Measurements from ENCODE around the gene H2BK1. TPM values are rescaled to one million over a fixed set of nuclear protein-coding genes. Genes with fewer than 3 reads are reported as not detected.
A peak's percentile ranks its signal among the peaks of the same experiment; 100 is the strongest.

Gene H2BK1
- total and polyA plus RNA-seq, 2 of the 13 experiments (the other 11 are each of a cell fraction or from before 2014, with no cell fraction given) = not detected

DNA sequence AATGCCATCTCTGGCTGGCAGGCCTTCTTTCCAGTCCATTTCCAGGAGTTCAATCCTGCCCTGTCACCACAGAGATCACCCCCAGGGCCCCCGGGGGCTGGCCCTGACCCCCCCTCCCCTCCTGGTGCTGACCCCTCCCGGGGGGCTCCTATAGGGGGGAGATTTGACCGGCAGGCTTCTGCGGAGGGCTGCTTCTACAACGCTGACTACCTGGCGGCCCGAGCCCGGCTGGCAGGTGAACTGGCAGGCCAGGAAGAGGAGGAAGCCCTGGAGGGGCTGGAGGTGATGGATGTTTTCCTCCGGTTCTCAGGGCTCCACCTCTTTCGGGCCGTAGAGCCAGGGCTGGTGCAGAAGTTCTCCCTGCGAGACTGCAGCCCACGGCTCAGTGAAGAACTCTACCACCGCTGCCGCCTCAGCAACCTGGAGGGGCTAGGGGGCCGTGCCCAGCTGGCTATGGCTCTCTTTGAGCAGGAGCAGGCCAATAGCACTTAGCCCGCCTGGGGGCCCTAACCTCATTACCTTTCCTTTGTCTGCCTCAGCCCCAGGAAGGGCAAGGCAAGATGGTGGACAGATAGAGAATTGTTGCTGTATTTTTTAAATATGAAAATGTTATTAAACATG is 28.0 kb upstream of the H2BK1 start (continued):
- TF ChIP-seq, protein P1, sequence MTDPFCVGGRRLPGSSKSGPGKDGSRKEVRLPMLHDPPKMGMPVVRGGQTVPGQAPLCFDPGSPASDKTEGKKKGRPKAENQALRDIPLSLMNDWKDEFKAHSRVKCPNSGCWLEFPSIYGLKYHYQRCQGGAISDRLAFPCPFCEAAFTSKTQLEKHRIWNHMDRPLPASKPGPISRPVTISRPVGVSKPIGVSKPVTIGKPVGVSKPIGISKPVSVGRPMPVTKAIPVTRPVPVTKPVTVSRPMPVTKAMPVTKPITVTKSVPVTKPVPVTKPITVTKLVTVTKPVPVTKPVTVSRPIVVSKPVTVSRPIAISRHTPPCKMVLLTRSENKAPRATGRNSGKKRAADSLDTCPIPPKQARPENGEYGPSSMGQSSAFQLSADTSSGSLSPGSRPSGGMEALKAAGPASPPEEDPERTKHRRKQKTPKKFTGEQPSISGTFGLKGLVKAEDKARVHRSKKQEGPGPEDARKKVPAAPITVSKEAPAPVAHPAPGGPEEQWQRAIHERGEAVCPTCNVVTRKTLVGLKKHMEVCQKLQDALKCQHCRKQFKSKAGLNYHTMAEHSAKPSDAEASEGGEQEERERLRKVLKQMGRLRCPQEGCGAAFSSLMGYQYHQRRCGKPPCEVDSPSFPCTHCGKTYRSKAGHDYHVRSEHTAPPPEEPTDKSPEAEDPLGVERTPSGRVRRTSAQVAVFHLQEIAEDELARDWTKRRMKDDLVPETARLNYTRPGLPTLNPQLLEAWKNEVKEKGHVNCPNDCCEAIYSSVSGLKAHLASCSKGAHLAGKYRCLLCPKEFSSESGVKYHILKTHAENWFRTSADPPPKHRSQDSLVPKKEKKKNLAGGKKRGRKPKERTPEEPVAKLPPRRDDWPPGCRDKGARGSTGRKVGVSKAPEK (CRISPR knock-in tag; IDR thresholded peaks at IDR 0.05; ENCODE audit: borderline replicate concordance) = no peak

DNA sequence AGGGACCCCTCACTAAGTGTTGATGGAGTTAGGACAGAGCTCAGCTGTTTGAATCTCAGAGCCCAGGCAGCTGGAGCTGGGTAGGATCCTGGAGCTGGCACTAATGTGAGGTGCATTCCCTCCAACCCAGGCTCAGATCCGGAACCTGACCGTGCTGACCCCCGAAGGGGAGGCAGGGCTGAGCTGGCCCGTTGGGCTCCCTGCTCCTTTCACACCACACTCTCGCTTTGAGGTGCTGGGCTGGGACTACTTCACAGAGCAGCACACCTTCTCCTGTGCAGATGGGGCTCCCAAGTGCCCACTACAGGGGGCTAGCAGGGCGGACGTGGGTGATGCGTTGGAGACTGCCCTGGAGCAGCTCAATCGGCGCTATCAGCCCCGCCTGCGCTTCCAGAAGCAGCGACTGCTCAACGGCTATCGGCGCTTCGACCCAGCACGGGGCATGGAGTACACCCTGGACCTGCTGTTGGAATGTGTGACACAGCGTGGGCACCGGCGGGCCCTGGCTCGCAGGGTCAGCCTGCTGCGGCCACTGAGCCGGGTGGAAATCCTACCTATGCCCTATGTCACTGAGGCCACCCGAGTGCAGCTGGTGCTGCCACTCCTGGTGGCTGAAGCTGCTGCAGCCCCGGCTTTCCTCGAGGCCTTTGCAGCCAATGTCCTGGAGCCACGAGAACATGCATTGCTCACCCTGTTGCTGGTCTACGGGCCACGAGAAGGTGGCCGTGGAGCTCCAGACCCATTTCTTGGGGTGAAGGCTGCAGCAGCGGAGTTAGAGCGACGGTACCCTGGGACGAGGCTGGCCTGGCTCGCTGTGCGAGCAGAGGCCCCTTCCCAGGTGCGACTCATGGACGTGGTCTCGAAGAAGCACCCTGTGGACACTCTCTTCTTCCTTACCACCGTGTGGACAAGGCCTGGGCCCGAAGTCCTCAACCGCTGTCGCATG is 27.2 kb upstream of the H2BK1 start:
- ChIA-PET CTCF (ENCODE audit: low intra/inter-chr PET ratio, low total read pairs) (no interaction called here), POLR2A (no interaction called here)
- Histone ChIP-seq H3K9ac (ENCODE audit: insufficient read depth, low read depth, low read length) (no peak overlapping the region), H3K9me3 (ENCODE audit: low read length) (no peaks in the 10 kb centered on the region), H3K4me3 (replicated peaks in 1 of 3; ENCODE audit: insufficient read depth in 1 of 3, low read depth in 2 of 3, low read length in 3 of 3) (no peak overlapping the region), H4K20me1 (ENCODE audit: insufficient read depth, low read length) (peaks cover 12% of the 10 kb centered on the region; the same call in 1 of the 2 replicates), H3K36me3 (replicated peaks in 1 of 2; ENCODE audit: control insufficient read depth in 1 of 2, insufficient read depth in 2 of 2, low read length in 2 of 2) (peaks cover 6 to 32% of the 10 kb centered on the region in 2 experiments; a peak in 4 of 5 replicates), H3K27me3 (ENCODE audit: control insufficient read depth in 1 of 2, insufficient read depth in 2 of 2, low read length in 2 of 2) (no peaks in the 10 kb centered on the region; a peak in 1 of 5 replicates), H3K4me2 (ENCODE audit: low read depth, low read length) (no peak overlapping the region), H3K4me1 (ENCODE audit: insufficient read depth, low read length) (peaks cover 27% of the 10 kb centered on the region), H2AFZ (ENCODE audit: low read length) (no peak overlapping the region), H3K27ac (ENCODE audit: extremely low read length, insufficient read depth, low read length) (no peak overlapping the region), H3K79me2 (ENCODE audit: insufficient read depth, low read length) (peaks cover 22% of the 10 kb centered on the region)
- no peak for ATAC-seq
- no peak for DNase-seq (ENCODE audit: low spot score)
- WGBS (ENCODE audit: low lambda C conversion rate) = 98% methylated on average over 16 of the region's 44 CpGs
- no TSS peak for BruUV-seq (replicated peaks)
- FAIRE-seq = no peak
- in situ Hi-C loops (cut with HindIII; ENCODE audit: extremely low pct_ligation_motif_present, low pct_unique_long_range_greater_than_20kb) (no loop called here), intact Hi-C loops (cut with micrococcal nuclease; ENCODE audit: unreplicated experiment) (no loop called here)
- TF ChIP-seq HNRNPH1 (optimal IDR thresholded peaks at IDR 0.05; ENCODE audit: low read depth, low read length) (no peak), FOXO4 (CRISPR knock-in tag; conservative IDR thresholded peaks at IDR 0.05) (0 out of 2 replicates have a peak, but pooled peaks have one; percentile 25), POLR2A (IDR thresholded peaks at IDR 0.05; ENCODE audit: insufficient read depth in 1 of 2, low read depth in 2 of 2, low read length in 2 of 2) (peak in 1 of 2 experiments; percentile 33; a peak in 1 of 4 replicates), RBFOX2 (IDR thresholded peaks at IDR 0.05; ENCODE audit: low read depth, low read length) (peak; percentile 65), TSC22D2 (CRISPR knock-in tag; IDR thresholded peaks at IDR 0.05; ENCODE audit: borderline replicate concordance) (no peak), GMEB1 (CRISPR knock-in tag; IDR thresholded peaks at IDR 0.05; ENCODE audit: borderline replicate concordance) (no peak), AGO2 (optimal IDR thresholded peaks at IDR 0.05; ENCODE audit: low read depth, low read length) (peak; percentile 53), HNRNPL (IDR thresholded peaks at IDR 0.05; ENCODE audit: low read depth, low read length) (0 out of 2 replicates have a peak, but pooled peaks have one; percentile 8)
- TF ChIP-seq, protein P2, sequence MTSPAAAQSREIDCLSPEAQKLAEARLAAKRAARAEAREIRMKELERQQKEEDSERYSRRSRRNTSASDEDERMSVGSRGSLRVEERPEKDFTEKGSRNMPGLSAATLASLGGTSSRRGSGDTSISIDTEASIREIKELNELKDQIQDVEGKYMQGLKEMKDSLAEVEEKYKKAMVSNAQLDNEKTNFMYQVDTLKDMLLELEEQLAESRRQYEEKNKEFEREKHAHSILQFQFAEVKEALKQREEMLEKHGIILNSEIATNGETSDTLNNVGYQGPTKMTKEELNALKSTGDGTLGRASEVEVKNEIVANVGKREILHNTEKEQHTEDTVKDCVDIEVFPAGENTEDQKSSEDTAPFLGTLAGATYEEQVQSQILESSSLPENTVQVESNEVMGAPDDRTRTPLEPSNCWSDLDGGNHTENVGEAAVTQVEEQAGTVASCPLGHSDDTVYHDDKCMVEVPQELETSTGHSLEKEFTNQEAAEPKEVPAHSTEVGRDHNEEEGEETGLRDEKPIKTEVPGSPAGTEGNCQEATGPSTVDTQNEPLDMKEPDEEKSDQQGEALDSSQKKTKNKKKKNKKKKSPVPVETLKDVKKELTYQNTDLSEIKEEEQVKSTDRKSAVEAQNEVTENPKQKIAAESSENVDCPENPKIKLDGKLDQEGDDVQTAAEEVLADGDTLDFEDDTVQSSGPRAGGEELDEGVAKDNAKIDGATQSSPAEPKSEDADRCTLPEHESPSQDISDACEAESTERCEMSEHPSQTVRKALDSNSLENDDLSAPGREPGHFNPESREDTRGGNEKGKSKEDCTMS (CRISPR knock-in tag; conservative IDR thresholded peaks at IDR 0.05) = no peak
